Ramos (cell line): ENCODE results near the gene AKR1C8.
"Not testable (repeated sequence)": the region's sequence is repeated elsewhere in the genome, so short reads cannot be mapped to it uniquely, and the experiment has no call there.

Experiments used
- in situ Hi-C: fragments of 300-500 bp; cut with MboI; formaldehyde crosslinking; loops from one replicate; pipeline ENCODE4 v1.14.3; 2022; ENCODE audit warnings: low sequenced_read_pairs; ENCODE audit not compliant: unreplicated experiment

AKR1C8 gene

DNA sequence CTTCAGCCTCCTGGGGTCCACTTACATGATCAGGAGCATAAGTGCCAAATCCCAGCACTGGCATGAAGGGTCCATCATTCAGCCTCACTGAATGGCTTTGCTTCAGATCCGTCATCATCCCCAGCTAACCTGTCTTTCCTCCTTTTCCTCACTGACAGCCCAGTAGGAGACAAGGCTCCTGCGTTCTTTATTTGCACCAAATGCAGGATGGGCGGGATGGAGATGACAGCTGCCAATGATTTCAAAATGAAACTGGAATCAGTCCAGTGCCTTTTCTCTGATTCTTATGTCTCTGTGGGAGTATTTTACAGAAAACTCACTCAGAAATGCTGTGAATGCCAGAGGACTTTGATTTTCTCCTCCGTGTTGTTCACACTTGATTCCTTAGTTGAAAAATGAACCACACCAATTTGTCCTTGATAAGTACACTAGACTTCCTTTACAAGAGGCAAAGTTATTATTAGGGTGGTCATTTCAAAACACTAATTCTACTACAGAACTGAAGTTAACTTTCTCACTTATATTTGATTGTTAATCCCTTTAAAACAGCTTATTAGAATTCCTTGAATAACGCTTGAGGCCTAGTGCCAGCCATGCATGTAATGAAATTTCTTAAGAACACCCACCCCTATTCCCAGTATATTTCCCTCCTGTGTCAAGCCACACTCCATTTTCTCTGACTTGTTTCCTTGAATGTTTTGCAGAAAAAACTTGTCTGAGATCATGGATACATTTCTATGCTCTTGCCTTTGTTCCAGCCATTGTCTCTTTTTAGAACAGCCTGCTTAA, at the start of gene AKR1C8:
Gene AKR1C8, minus strand, starts transcription at position 164 of the 789 bp plus-strand sequence. Its CDS starts 46 bp downstream, at position 118.
- in situ Hi-C loops: no loop called here

DNA sequence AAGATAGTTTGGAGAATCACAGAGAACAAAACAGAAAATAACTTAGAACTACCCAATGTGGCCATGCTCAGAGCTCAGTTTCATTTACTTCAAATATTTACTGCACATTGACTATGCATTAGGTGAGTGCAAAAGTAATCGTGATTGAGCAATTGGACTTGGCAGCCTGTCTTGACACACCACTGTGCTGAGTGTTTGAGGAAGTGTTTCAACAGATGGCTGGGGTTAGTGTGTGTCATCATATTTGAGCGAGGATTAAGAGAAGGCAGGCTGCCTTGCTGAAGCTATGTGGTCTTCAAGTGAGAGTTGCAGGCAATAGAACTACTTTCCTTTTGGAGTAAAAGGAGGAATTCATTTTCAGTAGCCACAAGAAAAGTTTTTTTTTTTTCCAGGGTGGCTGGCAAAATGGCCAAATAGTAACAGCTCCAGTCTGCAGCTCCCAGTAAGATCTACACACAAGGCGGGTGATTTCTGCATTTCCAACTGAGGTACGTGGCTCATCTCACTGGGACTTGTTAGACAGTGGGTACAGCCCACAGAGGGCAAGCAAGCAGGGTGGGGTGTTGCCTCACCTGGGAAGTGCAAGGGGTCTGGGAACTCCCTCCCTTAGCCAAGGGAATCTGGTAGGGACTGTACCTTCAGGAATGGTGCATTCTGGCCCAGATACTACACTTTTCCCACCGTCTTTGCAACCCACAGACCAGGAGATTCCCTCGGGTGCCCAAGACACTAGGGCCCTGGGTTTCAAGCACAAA, 49.3 kb upstream of the AKR1C8 start:
- in situ Hi-C loops: no loop called here

DNA sequence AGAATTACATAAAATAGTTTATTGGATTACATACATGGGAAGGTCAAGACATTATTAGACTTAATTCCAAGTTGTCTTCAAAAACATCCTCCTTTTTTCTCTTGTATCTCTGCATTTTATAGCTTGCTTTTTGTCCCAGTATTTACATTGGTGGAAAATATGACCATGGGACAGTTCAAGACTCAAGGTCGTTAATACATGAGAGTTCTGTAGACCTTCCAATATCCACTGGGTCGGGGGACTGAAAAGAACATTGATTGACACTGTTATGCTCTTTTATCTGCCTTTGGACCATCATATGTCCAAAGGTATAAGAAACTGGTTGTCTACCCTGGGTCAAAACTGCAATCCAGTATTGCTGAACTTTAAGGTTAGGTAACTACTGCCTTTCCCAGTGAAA, 48.4 kb upstream of the AKR1C8 start:
- in situ Hi-C loops: no loop called here

DNA sequence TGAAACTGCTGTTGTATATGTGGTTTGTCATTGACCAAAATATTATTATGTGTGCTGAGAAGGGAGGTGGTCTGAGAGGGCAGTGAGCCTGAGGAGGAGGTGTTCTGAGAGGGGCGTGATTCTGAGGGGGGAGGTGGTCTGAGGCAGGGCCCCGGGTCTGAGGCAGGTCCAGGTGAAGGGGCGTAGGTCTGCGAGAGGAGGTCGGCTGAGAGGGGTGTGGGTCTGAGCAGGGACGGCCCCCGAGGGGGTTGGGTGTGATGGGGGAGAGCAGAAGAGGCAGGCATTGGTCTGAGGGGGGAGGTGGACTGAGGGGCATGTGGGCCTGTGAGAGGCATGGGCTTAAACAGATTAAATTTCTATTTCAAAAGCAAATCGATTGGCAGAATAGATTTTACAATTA, 44.1 kb upstream of the AKR1C8 start:
- in situ Hi-C loops: no loop called here

DNA sequence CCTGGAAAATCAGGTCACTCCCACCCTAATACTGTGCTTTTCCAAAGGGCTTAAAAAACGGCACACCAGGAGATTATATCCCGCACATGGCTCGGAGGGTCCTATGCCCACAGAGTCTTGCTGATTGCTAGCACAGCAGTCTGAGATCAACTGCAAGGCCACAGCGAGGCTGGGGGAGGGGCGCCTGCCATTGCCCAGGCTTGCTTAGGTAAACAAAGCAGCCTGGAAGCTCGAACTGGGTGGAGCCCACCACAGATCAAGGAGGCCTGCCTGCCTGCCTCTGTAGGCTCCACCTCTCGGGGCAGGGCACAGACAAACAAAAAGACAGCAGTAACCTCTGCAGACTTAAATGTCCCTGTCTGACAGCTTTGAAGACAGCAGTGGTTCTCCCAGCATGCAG, 38.0 kb upstream of the AKR1C8 start:
- in situ Hi-C loops: not testable (repeated sequence)

DNA sequence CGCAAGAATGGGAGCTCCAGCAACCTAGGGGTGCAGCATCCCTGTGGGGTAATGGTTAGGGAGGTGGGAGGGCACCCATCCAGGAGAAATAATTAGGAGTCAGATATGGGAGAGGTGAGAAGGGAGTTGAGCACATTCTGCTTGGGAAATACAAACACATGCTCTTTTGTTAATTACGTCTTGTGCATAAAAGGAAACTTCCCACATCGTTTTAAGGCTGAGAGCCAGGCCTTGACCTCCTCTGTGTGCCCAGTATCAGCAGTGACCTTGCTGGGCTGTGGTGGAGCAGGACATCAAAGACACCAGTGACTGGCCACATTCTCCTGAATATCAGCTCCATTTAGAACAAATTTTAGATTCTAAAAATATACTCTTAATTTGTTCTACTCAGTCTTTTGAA, 34.3 kb upstream of the AKR1C8 start:
- in situ Hi-C loops: no loop called here

DNA sequence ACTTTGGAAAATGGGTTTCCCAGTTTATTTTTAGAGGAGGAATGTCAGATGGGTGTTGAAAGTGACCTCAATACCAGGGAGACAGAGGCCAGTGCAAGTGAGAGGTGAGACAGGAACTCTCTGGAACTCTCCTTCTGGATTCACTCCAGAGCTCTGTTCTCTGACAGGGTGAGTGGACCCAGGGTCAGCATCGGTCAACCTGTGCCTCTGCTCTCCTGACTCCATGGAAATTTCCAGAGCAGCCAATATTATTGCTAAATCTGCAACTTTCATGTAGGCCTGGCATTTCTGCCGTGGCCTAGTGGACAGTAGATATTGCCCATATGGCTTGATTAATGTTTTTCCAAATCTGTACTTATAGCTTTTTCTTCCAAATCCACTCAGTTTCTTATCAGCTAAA, 31.9 kb upstream of the AKR1C8 start:
- in situ Hi-C loops: no loop called here

DNA sequence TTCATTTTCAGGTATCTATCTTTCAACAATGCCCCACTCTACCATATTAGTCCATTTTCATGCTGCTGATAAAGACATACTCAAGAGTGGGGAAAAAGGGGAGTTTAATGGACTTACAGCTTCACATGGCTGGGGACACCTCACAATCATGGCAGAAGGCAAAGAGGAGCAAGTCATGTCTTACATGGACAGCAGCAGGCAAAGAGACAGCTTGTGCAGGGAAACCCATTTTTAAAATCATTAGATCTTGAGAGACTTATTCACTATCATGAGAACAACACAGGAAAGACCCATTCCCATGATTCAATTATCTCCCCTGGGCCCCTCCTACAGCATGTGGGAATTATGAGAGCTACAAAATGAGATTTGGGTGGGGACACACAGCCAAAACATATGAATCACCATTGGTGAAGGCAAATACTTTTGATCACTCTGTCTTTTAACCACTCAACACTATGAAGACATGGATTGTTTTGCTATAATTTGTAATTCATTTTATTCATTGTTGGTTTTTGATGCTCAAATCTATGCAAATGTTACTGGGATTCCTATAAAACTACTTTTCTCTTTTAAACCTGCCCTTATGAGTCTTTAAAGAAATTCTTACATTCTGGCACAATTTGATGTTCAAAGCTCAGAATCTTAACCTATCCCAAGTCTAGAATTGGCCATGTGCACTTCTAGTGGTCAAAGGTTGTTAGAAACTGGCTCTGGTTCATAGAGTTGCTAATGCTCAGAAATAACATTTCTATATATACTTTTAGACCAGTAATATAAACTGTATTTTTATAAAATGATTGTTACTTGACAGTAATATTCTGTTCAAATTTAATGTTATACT, 27.0 kb upstream of the AKR1C8 start:
- in situ Hi-C loops: no loop called here

DNA sequence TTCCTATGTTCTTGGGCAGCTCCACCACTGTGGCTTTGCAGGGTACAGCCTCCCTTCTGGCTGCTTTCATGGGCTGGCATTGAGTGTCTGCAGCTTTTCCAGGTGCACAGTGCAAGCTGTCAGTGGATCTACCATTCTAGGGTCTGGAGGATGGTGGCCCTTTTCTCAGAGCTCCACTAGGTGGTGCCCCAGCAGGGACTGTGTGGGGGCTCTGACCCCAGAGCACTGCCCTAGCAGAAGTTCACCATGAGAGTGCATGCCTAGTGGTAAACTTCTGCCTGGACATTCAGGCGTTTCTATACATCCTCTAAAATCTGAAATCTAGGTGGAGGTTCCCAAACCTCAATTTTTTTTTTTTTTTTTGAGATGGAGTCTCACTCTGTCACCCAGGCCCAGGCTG, 25.3 kb upstream of the AKR1C8 start:
- in situ Hi-C loops: not testable (repeated sequence)

DNA sequence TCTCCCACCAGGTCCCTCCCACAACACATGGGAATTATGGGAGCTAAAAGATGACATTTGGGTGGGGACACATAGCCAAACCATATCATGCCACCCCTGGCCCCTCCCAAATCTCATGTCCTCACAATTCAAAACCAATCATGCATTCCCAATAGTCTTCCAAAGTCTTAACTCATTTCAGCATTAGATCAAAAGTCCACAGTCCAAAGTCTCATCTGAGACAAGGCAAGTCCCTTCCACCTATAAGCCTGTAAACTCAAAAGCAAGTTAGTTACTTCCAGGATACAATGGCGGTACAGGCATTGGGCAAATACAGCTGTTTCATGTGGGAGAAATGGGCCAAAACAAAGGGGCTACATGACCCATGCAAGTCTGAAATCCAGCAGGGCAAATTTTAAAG, 24.8 kb upstream of the AKR1C8 start:
- in situ Hi-C loops: not testable (repeated sequence)

DNA sequence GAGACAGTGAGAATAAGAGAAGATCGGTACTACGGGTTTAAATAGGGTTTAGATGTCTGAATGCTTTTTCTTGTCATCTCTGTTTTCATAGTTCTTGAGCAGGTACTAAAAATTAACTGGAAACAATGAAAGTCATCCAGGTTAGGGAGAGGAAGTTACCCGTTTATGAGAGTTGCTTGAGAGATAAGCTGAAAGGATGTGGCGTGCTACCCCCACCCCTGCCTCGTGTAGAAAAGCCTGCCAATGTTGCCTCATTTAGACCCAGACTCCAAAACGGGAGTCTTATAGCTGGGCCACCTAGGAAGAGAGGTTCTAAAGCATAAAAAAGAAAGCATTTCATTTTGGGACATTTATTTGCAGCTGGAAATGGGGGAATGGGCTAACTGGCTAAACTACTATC, 21.8 kb upstream of the AKR1C8 start:
- in situ Hi-C loops: no loop called here

DNA sequence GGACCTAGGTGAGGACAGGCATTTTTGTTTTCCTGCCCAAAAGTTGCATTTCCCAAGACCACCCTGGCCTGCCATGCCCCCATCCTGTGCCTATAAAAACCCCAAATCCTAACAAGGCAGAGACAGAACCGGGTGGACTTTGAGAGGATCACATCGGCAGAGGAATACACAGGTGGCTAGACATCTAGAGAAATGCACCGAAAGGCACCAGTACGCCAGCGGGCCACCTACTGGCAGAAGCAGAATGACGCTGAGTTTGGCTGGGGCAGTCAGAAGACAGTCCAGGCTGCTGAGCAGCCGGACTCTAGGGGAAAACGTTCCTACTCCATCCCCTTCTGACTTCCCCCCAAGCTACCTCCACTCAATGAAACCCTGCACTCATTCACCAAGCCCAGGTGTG, 14.4 kb upstream of the AKR1C8 start:
- in situ Hi-C loops: no loop called here

DNA sequence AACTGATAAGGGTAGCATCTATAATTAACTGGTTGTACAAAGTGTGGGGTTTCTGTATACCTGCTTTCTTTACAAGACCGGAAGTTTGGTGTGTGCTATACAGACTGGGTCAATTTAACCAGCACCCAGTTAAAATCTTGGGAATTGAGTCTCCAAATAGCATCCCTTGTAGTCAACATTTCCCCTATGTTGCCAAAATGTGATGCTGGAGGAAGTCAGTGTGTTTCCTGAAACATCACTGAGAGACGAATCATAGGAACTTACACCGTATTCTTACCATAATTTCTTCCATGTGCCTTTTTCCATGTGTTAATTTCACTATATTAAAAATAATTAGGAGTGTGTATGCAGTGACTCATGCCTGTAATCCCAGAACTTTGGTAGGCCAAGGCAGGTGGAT, 13.4 kb upstream of the AKR1C8 start:
- in situ Hi-C loops: no loop called here

DNA sequence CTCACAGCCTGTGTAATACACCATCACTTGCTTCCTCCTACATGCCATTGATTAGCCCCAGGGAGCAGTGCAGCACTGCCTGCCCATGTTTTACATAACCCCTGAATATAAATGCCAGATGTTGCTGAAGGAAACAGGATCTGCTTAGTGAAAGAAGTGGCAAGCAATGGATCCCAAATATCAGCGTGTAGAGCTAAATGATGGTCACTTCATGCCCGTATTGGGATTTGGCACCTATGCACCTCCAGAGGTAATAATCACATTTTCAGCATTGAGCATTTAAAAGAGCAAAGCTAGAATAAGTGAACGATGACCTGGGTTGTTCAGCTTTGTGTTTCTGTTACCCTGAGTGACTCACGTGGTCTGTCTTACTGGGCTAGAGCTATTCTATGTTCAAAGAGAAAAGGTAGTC, 11.8 kb upstream of the AKR1C8 start, which contains the start of gene AKR1C4:
Gene AKR1C4, plus strand, starts transcription at position 136 of the 412 bp plus-strand sequence. Its CDS starts 31 bp downstream, at position 167.
- in situ Hi-C loops: no loop called here

DNA sequence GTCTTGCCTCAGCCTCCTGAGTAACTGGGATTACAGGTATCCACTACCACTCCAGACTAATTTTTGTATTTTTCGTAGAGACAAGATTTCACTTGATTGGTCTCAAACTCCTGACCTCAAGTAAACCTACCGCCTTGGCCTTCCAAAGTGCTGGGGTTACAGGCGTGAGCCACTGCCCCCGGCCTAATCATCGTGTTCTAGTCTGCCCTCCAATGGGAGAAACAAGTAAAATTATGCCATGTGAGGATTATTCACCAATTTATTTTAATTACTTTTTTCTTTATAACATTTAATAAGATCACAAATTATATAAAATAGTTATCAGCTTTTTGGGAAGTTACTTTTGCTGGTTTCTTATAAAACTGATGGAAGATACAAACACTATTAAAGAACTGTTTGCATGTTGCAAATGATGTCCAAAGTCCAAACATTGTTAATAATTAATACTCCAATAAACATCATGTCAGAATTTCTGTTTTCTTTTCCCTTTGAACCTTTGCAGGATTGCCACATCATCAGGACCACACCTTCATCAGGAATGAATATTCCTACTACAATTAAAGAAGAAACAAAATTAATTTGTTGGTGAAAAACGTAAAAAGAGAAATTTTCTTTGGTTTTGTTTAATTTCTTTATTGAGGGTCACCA, 10.9 kb upstream of the AKR1C8 start:
- in situ Hi-C loops: no loop called here

DNA sequence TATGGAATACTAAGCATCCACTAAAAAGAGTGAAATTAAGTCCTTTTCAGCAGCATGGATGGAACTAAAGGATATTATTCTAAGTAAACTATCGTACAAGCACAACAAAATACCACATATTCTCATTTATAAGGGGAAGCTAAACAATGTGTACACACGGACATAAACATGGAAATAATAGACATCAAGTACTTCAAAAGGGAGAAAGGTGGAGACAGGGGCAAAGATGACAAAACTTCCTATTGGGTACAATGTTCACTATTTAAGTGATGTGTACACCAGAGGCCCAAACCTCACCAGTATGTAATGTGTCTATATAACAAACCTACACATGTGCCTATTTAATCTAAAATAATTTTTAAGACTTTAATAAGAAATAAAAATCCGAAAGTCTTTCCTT, 9.5 kb upstream of the AKR1C8 start:
- in situ Hi-C loops: no loop called here

DNA sequence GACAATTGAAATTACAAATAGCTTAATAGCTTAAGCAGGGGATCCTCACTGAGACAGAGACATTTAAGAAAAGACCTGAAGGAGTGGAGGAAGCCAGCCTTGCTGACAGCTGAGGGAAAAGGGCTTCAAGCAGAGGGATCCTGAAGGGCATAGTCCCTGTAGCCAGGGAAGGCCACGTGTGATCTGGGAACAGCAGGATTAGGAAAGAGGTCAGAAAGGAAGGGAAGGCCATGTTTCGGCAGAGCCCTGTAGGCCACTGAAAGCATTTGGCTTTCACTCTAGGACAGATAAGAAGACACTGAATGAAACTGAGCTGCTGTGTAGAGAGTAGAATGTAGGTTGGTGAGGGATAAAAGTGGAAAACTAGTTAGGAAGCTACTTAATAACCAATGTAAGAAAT, 3.4 kb upstream of the AKR1C8 start:
- in situ Hi-C loops: no loop called here

DNA sequence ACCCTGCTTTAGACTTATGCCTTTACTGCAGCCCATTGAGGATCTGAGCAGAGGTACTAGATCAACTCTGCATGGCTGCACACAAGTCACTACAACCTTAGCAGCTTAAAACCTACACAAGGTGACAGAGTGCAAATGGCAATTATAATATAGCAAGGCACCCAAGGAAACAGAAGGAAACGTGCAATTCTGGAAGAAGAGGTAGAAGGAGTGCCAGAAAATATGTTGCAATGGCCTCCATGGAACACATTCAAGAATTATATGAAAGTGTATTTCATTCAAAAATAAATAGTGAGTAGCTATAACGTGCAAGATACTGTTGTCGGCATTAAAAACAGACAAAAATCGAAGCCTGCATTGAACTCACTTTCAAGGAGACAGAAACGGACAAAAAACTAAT, 2.9 kb upstream of the AKR1C8 start:
- in situ Hi-C loops: no loop called here

DNA sequence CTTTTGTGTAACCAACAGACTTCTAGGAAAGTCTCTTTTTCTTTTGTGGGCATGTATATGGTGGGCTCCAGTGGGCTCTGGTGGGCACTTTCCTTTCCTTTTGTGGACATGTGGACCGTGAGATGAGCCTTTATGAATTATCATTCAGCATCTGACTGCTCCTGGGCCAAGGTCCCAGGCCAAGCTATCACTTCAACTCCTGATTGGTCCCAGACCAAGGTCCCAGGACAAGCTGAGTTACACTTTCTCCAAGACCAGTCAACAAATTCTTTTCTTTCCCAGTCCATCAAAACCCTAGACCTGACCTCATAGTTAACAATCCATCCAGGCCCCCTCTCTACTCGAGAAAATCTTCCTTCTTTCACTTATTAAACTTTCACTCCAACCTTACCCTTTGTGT, 1.0 kb downstream of the AKR1C8 start:
- in situ Hi-C loops: no loop called here

DNA sequence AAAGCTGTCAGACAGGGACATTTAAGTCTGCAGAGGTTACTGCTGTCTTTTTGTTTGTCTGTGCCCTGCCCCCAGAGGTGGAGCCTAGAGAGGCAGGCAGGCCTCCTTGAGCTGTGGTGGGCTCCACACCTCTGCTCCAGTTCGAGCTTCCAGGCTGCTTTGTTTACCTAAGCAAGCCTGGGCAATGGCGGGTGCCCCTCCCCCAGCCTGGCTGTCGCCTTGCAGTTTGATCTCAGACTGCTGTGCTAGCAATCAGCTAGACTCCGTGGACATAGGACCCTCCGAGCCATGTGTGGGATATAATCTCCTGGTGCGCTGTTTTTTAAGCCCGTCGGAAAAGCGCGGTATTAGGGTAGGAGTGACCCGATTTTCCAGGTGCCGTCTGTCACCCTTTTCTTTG, 4.4 kb downstream of the AKR1C8 start:
- in situ Hi-C loops: not testable (repeated sequence)
